CD4-positive, alpha-beta T cell treated with Interleukin-10 for 1 hour (primary cell): ENCODE results near the gene ARL15.

ENCODE experiments used
- DNase-seq: peaks from one replicate; pipeline ENCODE4 v3.0.0-alpha.2; 2020

The ARL15 gene

GRCh38 chr5:53971131-53971530 is 339.2 kb downstream of the ARL15 start:
- no peak for DNase-seq

DNA sequence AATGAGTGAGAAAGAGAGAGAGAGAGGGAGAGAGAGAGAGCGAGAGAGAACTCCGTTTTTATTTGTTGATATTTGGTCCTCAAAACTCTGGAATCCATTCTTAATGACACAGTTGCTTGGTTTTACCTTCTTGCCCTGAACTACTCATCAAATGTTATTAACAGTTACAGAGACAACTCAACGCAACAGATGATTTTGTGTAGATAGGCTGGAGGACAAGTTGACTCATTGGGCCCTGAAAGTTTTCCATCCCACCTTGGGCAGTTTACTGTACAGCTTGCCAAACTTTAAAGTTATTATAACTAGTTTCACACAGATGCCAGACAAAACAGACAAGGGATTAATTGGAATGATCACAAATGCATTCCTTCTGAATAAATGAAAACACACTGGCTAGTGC is 339.9 kb downstream of the ARL15 start:
- DNase-seq, result no peak

DNA sequence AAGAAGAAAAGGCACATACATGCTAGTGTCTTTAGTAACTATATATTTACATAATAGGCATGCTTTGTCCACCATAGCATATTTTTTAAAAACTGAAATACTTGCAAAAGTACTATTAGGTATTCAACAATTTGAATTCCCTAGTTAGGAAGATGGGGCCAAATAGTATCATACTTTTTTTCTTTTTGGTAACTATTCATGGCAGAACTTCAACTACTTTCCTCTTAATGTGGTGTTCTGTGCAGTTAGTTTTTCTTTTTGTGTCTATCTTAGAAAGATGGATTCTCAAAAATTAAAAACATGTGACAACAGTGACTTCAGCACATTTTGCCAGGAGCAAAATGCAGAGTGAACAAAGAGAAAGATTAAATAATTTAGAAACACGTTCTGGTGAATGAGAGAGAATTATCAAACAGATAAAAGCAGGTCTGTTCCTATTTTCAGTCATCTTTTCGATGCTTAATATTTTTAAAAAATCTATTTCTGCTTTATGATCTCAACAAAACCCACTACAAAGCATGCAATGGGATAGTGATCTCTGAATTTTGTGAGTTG is 341.1 kb downstream of the ARL15 start:
- no peak for DNase-seq

- no peak for DNase-seq
Observed at GRCh38 chr5:53965459-53965858, 344.9 kb downstream of the ARL15 start.

DNA sequence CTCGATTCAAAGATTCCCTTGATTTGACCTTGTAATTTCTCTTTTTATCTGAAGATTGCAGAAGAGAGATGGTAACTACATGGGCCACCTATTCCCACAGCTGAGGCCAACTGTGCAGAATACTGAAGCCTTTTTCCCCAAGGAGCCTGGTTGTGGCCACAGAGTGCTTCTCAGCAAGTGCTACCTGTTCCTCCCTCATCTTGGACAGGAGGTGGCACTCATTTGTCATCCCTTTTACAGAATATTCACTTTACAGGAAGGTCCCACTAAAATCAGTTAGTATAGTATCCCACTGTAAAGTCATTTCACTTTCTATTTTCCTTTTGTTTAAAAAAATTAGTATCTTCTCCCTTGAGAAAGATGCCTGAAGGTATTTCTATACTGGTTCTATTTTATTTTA is 346.4 kb downstream of the ARL15 start:
- no peak for DNase-seq

DNA sequence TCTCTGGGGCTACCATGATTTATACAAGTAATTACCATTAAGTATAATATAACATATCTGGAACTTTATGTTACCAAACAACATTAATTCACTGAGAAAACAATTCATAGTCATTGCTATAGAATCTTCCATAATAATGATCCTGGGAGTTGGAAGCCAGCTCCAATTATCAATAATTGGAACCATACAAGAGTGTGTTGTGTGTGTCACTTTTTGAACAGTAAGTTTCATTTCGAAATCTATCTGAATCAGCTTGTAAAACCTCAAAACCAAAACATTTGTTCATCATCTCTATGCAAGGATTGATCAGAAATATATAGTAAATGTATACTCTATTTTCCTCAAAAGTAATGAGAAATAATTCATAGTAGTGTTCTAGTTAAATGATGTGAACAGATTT is 348.1 kb downstream of the ARL15 start:
- no peak for DNase-seq

DNA sequence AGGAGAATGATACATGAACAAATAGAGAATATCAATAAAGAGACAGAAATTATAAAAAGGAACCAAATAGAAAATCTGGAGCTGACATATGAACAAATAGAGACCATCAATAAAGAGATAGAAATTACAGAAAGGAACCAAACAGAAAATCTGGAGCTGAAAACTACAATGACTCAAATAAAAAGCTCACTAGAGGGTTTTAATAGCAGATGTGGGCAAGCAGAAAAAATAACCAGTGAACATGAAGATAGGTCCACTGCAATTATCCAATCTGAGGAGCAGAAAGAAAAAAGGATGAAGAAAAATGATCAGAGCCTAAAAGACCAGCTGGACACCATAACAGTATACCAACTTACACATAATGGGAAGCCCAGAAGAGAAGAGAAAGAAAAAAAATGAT is 353.7 kb downstream of the ARL15 start:
- DNase-seq, result no peak

GRCh38 chr5:53956196-53956595 is 354.2 kb downstream of the ARL15 start:
- DNase-seq, result no peak

- no peak for DNase-seq
Observed at GRCh38 chr5:53950621-53951020, 359.8 kb downstream of the ARL15 start.

GRCh38 chr5:53948598-53948997 is 361.8 kb downstream of the ARL15 start:
- DNase-seq, result no peak

DNA sequence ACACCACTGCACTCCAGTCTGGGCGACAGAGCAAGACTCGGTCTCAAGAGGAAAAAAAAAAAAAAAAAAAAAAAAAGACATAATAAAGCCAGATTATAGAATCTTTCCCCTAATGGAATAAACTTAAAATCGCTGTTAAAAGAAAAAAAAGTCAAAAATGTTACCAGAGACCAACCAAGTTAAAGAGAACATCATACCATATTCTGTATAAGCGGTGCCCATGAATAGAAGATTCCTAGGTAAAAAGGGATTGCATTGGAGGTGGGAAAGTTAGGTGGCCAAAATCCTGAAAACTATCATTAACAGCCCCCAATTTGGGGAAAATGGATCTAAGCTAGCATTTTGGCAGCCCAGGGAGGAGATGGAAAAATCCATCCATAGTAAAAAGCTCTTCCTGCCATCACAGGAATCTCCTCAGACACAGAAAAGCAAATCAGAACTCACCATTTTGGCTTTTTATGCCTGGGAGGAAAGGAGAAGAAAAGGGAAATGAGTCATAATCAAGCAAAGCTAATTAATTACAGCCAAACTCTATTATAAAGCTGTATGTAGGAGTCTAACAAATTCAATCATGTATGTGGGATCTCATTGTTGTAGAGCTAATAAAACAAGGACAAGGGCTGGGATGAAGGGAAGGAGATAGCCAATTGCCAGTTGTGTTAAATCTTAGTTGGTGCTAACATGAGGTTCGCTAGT is 363.8 kb downstream of the ARL15 start:
- no peak for DNase-seq

DNA sequence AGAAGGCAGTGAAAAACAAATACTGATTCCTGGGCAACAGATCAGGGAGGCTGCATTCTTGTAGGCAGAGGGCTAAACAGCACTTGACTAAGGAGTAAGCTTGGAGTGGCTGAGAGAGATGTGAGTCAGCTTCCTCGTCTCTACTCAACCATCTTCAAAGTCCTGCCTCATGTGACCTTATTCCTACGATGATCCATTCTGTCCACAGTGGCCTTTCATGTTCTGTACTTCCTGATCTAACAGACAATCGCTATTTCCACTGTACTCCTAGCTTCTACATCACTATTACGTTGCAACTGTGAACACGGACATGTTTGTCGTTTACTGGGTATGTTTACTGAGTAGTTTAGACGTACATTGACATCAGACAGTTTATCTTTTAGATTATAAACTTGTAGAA is 365.4 kb downstream of the ARL15 start:
- DNase-seq, result no peak

DNA sequence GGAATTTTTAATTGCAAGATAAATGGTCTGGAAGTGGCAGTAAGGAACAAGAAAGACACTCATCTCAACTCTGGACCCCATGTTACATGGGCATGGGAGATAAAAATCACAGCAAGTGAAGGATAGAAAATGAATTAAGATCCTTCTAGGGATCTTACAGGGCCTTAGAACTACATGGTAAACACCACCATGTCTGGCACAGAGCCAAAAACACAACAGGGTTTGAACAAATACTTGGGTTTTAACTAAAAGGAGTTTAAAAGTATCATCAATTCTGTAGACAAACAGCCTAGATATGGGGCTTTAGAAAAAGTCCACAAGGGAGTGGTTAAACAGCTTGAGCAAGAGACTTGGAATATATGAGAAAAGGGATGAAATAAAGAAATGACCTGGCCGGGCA is 366.4 kb downstream of the ARL15 start:
- no peak for DNase-seq

GRCh38 chr5:53942724-53943123 is 367.6 kb downstream of the ARL15 start:
- DNase-seq, result no peak

DNA sequence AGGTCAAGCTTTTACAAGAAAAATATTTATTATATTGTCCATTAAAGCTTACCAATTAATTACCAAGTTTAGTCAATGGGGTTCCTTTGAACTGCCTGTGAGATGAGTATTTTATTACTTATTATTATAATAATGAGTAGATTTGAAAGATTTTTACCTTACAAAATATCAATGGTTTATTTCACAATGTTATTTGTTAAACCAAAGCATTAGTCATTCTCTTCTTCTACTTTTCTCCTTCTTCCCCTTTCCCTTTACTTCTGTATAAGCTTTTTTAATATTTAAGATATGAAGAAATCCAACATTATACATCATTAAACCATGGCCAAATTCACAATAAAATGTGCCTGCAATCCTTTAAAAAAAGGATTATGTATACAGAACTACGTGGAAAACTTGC is 369.5 kb downstream of the ARL15 start:
- no peak for DNase-seq

DNA sequence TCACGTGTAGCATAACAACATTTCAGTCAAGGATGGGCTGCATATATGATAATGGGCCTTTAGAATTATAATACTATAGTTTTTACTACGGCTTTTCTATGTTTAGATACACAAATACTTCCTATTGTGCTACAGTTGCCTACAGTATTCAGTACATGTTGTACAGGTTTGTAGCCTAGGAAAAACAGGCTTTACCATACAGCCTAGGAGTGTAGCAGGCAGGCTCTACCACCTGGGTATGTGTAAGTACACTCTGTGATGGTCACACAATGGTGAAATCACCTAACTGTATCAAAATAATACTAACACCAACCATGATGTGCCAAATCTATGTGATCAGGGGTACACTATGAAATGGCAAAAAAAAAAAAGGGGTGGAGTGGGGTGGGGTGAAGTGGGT is 372.9 kb downstream of the ARL15 start:
- no peak for DNase-seq

DNA sequence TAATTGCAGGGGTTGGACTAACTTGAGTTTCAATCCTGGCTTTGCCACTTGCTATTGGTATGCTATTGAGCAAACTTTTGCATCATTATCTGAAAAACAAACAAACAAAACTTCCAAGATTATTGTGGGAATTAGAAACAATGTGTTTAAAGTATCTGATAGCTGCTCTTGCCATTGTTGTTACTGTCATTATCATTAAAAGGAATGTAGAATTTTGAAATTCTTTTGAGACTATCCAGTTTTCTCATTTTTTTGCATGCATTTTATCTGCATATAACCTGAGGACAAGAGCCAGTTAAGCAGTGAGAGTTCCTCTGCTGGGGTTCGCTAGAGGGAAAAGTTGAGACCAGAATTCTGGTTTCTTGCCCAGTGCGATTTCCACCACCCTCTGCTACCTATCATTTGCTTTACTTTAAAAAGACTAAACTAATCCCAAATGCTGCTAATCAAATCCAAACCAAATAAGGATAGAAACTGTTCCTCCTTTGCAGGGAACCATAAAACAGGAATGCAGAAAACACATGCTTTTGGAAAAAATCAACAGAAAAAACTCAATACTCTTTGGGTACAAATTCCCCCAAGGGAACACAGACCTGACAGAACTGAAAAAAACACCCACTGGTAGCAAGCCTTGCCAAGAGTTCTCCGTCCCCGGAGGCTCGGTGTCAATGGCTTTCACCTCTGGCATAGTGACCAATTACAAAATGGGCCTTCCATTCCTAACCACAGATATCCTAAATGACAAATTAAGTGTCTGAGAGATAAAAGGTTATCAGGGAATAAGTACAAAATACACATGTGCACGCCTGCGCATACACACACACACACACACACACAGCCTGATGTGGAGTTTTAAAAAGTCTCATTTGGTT is 373.7 kb downstream of the ARL15 start:
- DNase-seq, result no peak

- no peak for DNase-seq
Observed at GRCh38 chr5:53934151-53934820, 376.1 kb downstream of the ARL15 start.

GRCh38 chr5:53932351-53932750 is 378.0 kb downstream of the ARL15 start:
- no peak for DNase-seq

- DNase-seq, result no peak
Observed at GRCh38 chr5:53930457-53930856, 379.9 kb downstream of the ARL15 start.

GRCh38 chr5:53929570-53929969 is 380.8 kb downstream of the ARL15 start:
- no peak for DNase-seq

DNA sequence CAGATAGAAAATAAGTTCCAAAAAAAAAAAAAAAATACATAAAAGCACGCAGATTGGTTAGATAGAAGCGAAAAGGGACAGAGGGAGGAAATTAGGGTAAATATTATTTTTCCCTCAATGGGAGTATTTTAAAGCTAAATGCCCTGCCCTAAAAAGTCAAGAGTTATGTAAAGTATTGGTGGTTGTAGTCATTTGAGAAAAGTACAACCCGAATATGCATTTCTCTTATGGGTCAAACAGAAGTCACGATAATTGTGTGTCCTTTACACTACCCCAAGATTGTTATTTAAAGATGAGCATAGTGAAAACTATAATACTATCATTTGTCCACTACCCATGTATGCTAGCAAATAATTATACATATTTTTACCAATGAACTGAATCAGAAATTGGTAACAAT is 381.2 kb downstream of the ARL15 start:
- DNase-seq, result no peak

- DNase-seq, result no peak
Observed at GRCh38 chr5:53928641-53929040, 381.7 kb downstream of the ARL15 start.
